Transverse colon (tissue), 4 donors: ENCODE measurements around the gene TBC1D2B. TPM values are rescaled to one million over a fixed set of nuclear protein-coding genes. Genes with fewer than 3 reads are reported as not detected.
A peak's percentile ranks its signal among the peaks of the same experiment; 100 is the strongest.

ENCODE experiments used
- DNase-seq: peaks from one replicate; pipeline ENCODE4 v3.0.0-alpha.2; 2019
- H3K27ac ChIP-seq, 4 donors: fragments of 200-600 bp; sonication (generic); 2 replicates each; pipeline ENCODE4 v1.5.1; 2016 to 2018; ENCODE audit warnings: inconsistent platforms in 4 of 4
- H3K27me3 ChIP-seq: fragments of 200-600 bp; sonication (generic); 2 replicates; pipeline ENCODE4 v1.5.1; 2017; ENCODE audit warnings: inconsistent platforms
- H3K36me3 ChIP-seq, 4 donors: fragments of 200-600 bp; sonication (generic); 2 replicates each; pipeline ENCODE4 v1.5.1; 2017 to 2019; ENCODE audit warnings: inconsistent platforms in 4 of 4
- H3K4me1 ChIP-seq, 4 donors: fragments of 200-600 bp; sonication (generic); 2 replicates each; pipeline ENCODE4 v1.5.1; 2017 to 2020; ENCODE audit warnings: inconsistent platforms in 4 of 4
- H3K4me3 ChIP-seq, 4 donors: fragments of 200-600 bp; sonication (generic); 1 replicate in 1 of 4; 2 replicates in 3 of 4; pipeline versions ENCODE4 v1.5.1 to v1.6.1; 2017 to 2019; ENCODE audit warnings: inconsistent platforms in 4 of 4
- H3K9me3 ChIP-seq, 2 donors: fragments of 200-600 bp; sonication (generic); 2 replicates each; pipeline ENCODE4 v1.5.1; 2017 to 2019; ENCODE audit warnings: inconsistent platforms in 2 of 2
- CTCF ChIP-seq, 5 experiments: fragments of 200-600 bp in 3 of 5; fragments of 450-650 bp in 2 of 5; sonication (generic) in 3 of 5; IDR thresholded peaks; 1 replicate in 2 of 5; 2 replicates in 3 of 5; pipeline ENCODE4 v1.5.1; 2016 to 2017; ENCODE audit warnings: antibody characterized with exemption in 5 of 5, inconsistent platforms in 3 of 5, mild to moderate bottlenecking in 2 of 5, moderate library complexity in 1 of 5
- EP300 ChIP-seq: sonication (generic); formaldehyde crosslinking; IDR thresholded peaks from one replicate; pipeline ENCODE4 v1.6.1; 2017; ENCODE audit warnings: antibody characterized with exemption, low read depth
- POLR2A ChIP-seq: fragments of 450-650 bp; IDR thresholded peaks from one replicate; pipeline ENCODE4 v1.6.1; 2016; ENCODE audit warnings: antibody characterized with exemption, mild to moderate bottlenecking, moderate library complexity
- POLR2AphosphoS5 ChIP-seq, 3 donors: sonication (generic); formaldehyde crosslinking; IDR thresholded peaks; one replicate each; pipeline ENCODE4 v1.6.1; 2016; ENCODE audit warnings: antibody characterized with exemption in 3 of 3
- WGBS, 2 donors: methylation state at CpG; one replicate each; pipeline ENCODE4 v1.1.5; 2018; ENCODE audit warnings: low coverage in 1 of 2; 5-methylcytosine and 5-hydroxymethylcytosine counted together
- in situ Hi-C, 4 donors: fragments of 200-750 bp; cut with MboI; loops; one replicate each; pipeline versions ENCODE4 v1.15.0 to v1.15.1; 2017; ENCODE audit warnings: low sequenced_read_pairs in 3 of 4, low pct_ligation_motif_present in 1 of 4, low pct_unique_long_range_greater_than_20kb in 1 of 4
- intact Hi-C: fragments of 100-400 bp; cut with DNase I; formaldehyde crosslinking; loops from one replicate; pipeline ENCODE4 v1.15.1; 2023; ENCODE audit warnings: low total_unique reads
- total RNA-seq, 4 donors: library from RNA; depleted of rRNA; stranded (reverse); fragments of >200 nt; gene quantifications; one replicate each; pipeline ENCODE4 v1.1.0, GENCODE V29; 2016

TBC1D2B gene
- total RNA-seq, result 10 to 100 TPM; 40.4 to 62.6 (median 53.8) TPM

GRCh38 chr15:78077053-78077870 is at the start of gene TBC1D2B:
Gene TBC1D2B (minus strand): TSS chr15:78077711. CDS start chr15:78077652, 59 bp downstream.
- Histone ChIP-seq H3K27ac (peak within 1 kb of the TSS; percentile 95 to 99 (median 98)), H3K4me1 (peaks cover 20 to 60% (median 38%) of the 10 kb centered on the region in 4 donors), H3K36me3 (no peaks in the 10 kb centered on the region), H3K9me3 (no peaks in the 10 kb centered on the region), H3K27me3 (no peaks in the 10 kb centered on the region), H3K4me3 (peak within 1 kb of the TSS; percentile 75 to 97 (median 94))
- peak; percentile 76 for DNase-seq
- in situ Hi-C loops (no loop called here), intact Hi-C loops (no loop called here)
- WGBS, 2 donors, result 1% methylated on average over 48 of the region's 104 CpGs; no CpG with 5 or more reads in 1 of the 2 donors
- TF ChIP-seq POLR2AphosphoS5 (IDR thresholded peaks at IDR 0.05) (peak in 1 of 3 donors; percentile 39), EP300 (no peak), POLR2A (peak; percentile 47)

GRCh38 chr15:78125267-78125666 is 47.8 kb upstream of the TBC1D2B start:
- in situ Hi-C loops (loop anchor here in 1 of 4 donors (25.0 kb wide), 1 partner anchor 312 kb away; the partner anchor contains the start of gene IREB2), intact Hi-C loops (no loop called here)
- TF ChIP-seq CTCF (IDR thresholded peaks at IDR 0.05), result no peak
- no peak for TF ChIP-seq POLR2A
- no peak for TF ChIP-seq EP300
- H3K4me3 ChIP-seq, result no peak overlapping the region
- H3K4me1 ChIP-seq, result peaks cover 0 to 7% (median 0%) of the 10 kb centered on the region in 4 donors
- H3K9me3 ChIP-seq, result no peaks in the 10 kb centered on the region
- DNase-seq, result no peak
- no peaks in the 10 kb centered on the region for H3K27me3 ChIP-seq
- no peak overlapping the region for H3K27ac ChIP-seq
- WGBS, 2 donors, result 80 to 100% methylated on average over 1 to 3 of the region's 3 CpGs
- H3K36me3 ChIP-seq, result no peaks in the 10 kb centered on the region

- no peaks in the 10 kb centered on the region for H3K27me3 ChIP-seq
- intact Hi-C loops, result no loop called here
- no peaks in the 10 kb centered on the region for H3K36me3 ChIP-seq
- no peak for TF ChIP-seq CTCF (IDR thresholded peaks at IDR 0.05)
- no peak for TF ChIP-seq POLR2A
- no peak for TF ChIP-seq EP300
- no peak for TF ChIP-seq POLR2AphosphoS5 (IDR thresholded peaks at IDR 0.05)
- 85% methylated on average over 5 of the region's 5 CpGs; no CpG with 5 or more reads in 1 of the 2 donors for WGBS, 2 donors
- no peak for DNase-seq
- no peak overlapping the region for H3K27ac ChIP-seq
- H3K4me1 ChIP-seq, result no peaks in the 10 kb centered on the region
- no peaks in the 10 kb centered on the region for H3K9me3 ChIP-seq
- H3K4me3 ChIP-seq, result no peak overlapping the region
- in situ Hi-C loops, result loop anchor here in 1 of 4 donors (25.0 kb wide), 1 partner anchor 117 kb away; the partner anchor contains the start of gene ACSBG1
Measured at GRCh38 chr15:78120523-78120922, 43.0 kb upstream of the TBC1D2B start.

GRCh38 chr15:78112551-78112950 is 35.0 kb upstream of the TBC1D2B start:
- Histone ChIP-seq H3K36me3 (no peaks in the 10 kb centered on the region), H3K9me3 (no peaks in the 10 kb centered on the region), H3K27ac (no peak overlapping the region), H3K27me3 (no peaks in the 10 kb centered on the region), H3K4me3 (no peak overlapping the region), H3K4me1 (peaks cover 0 to 6% (median 1%) of the 10 kb centered on the region in 4 donors)
- TF ChIP-seq CTCF (IDR thresholded peaks at IDR 0.05) (no peak), POLR2AphosphoS5 (IDR thresholded peaks at IDR 0.05) (no peak)
- intact Hi-C loops, result loop anchor here (5.0 kb wide), 1 partner anchor 130 kb away; no protein-coding TSS in a partner anchor
- in situ Hi-C loops, result loop anchor here (5.0 to 25.0 kb wide), 4 partner anchors 82 to 125 kb away; partner anchors contain the start of gene ACSBG1 (in 1 of the 4)
- no peak for DNase-seq
- WGBS, 2 donors, result 77% methylated on average over 3 of the region's 3 CpGs; no CpG with 5 or more reads in 1 of the 2 donors
